Smooth muscle cell (in vitro differentiated cells): Measurements from ENCODE around the gene STARD10. TPM values are rescaled to one million over a fixed set of nuclear protein-coding genes. Genes with fewer than 3 reads are reported as not detected.

ENCODE experiments used
- DNase-seq: peaks from one replicate; lab custom pipeline; 2025; ENCODE audit not compliant: unreplicated experiment; lab: John Stamatoyannopoulos, UW
- H2AFZ ChIP-seq: fragments of 200-600 bp; sonication (generic); 2 replicates; pipeline ENCODE4 v1.6.0; 2016; ENCODE audit warnings: antibody characterized with exemption, low read depth, mild to moderate bottlenecking
- H3F3A ChIP-seq: fragments of 200-600 bp; sonication (generic); 2 replicates; pipeline ENCODE4 v1.6.0; 2017; ENCODE audit warnings: antibody characterized with exemption, low read depth
- H3K27ac ChIP-seq: fragments of 200-600 bp; sonication (generic); 2 replicates; pipeline ENCODE4 v1.5.1; 2016; ENCODE audit warnings: low read depth, mild to moderate bottlenecking
- H3K27me3 ChIP-seq: fragments of 200-600 bp; sonication (generic); 2 replicates; pipeline ENCODE4 v1.6.1; 2016; ENCODE audit warnings: low read depth, mild to moderate bottlenecking
- H3K36me3 ChIP-seq: fragments of 200-600 bp; sonication (generic); 2 replicates; pipeline ENCODE4 v1.5.1; 2016; ENCODE audit warnings: low read depth
- H3K4me1 ChIP-seq: fragments of 200-600 bp; sonication (generic); 2 replicates; pipeline ENCODE4 v1.5.1; 2016; ENCODE audit warnings: low read depth
- H3K4me2 ChIP-seq: fragments of 200-600 bp; sonication (generic); 2 replicates; pipeline ENCODE4 v1.6.0; 2016; ENCODE audit warnings: mild to moderate bottlenecking
- H3K4me3 ChIP-seq: fragments of 200-600 bp; sonication (generic); 2 replicates; pipeline ENCODE4 v1.5.1; 2016; ENCODE audit warnings: mild to moderate bottlenecking
- H3K79me2 ChIP-seq: fragments of 200-600 bp; sonication (generic); 2 replicates; pipeline ENCODE4 v1.6.0; 2016; ENCODE audit warnings: low read depth, mild to moderate bottlenecking
- H3K9ac ChIP-seq: fragments of 200-600 bp; sonication (generic); 2 replicates; pipeline ENCODE4 v1.6.0; 2016; ENCODE audit warnings: low read depth
- H3K9me3 ChIP-seq: fragments of 200-600 bp; sonication (generic); replicated peaks from 2 replicates; pipeline ENCODE4 v1.5.1; 2016; ENCODE audit warnings: low read depth
- H4K20me1 ChIP-seq: fragments of 200-600 bp; sonication (generic); 2 replicates; pipeline ENCODE4 v1.6.0; 2016; ENCODE audit warnings: low read depth
- WGBS: methylation state at CpG from one replicate; pipeline ENCODE4 v1.1.7; 2016; ENCODE audit warnings: low lambda C conversion rate; 5-methylcytosine and 5-hydroxymethylcytosine counted together
- microRNA-seq: library from miRNA; unstranded; fragments of <30 nt; microRNA quantifications from one replicate; pipeline ENCODE4, GENCODE V29; 2016; ENCODE audit warnings: borderline number of aligned reads
- polyA plus RNA-seq: library from polyadenylated mRNA; unstranded; fragments of >200 nt; fragmentation: Nextera tagmentation; extraction: Ambion mirVana; gene quantifications from 2 replicates; pipeline ENCODE4 v1.2.1, GENCODE V29; 2016
- small RNA-seq: library from RNA; depleted of rRNA; stranded (forward); fragments of <200 nt; gene quantifications from one replicate; pipeline ENCODE3, GENCODE V24; 2014
- total RNA-seq: library from RNA; depleted of rRNA; stranded (reverse); fragments of >200 nt; gene quantifications from 2 replicates; pipeline ENCODE4 v1.2.3, GENCODE V29; 2014
- TF ChIP-seq, protein P1 (sequence below): fragments of 200-600 bp; sonication (generic); IDR thresholded peaks from 2 replicates; pipeline ENCODE4 v1.5.1; 2017; ENCODE audit warnings: borderline replicate concordance, mild to moderate bottlenecking, antibody characterized with exemption; ENCODE audit not compliant: insufficient read depth, poor library complexity, severe bottlenecking

Gene STARD10
- total and polyA plus RNA-seq, 2 experiments from 2014 or later = 87.7 to 130 TPM

DNA sequence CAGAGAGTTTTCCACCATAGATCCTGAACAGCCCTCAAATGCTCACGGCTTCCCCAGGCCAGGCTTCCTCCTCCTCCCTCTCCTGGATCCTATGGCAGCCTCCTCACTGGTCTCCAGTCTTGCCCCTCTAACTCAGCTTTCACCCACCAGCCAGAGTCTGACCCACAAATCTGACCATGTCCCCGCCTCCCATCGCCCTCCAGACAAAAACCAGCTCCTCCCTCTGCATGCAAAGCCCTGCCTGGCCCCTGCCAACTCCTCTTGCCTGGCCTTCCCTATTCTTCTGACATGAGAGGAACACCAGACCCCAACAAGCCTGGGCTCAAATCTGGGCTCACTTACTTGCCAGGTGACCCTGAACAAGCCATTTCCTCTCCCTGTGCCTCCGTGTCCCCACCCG lies 87.3 kb downstream of the STARD10 start:
- DNase-seq = no peak
- Histone ChIP-seq H3K9ac (no peak overlapping the region), H4K20me1 (peaks cover 51% of the 10 kb centered on the region), H3K4me2 (no peak overlapping the region), H2AFZ (no peak overlapping the region), H3K79me2 (no peaks in the 10 kb centered on the region), H3K36me3 (no peaks in the 10 kb centered on the region), H3K4me1 (peaks cover 30% of the 10 kb centered on the region), H3K4me3 (no peak overlapping the region), H3K27ac (no peak overlapping the region), H3K9me3 (no peaks in the 10 kb centered on the region), H3K27me3 (no peaks in the 10 kb centered on the region), H3F3A (no peaks in the 10 kb centered on the region)
- TF ChIP-seq, protein P1, sequence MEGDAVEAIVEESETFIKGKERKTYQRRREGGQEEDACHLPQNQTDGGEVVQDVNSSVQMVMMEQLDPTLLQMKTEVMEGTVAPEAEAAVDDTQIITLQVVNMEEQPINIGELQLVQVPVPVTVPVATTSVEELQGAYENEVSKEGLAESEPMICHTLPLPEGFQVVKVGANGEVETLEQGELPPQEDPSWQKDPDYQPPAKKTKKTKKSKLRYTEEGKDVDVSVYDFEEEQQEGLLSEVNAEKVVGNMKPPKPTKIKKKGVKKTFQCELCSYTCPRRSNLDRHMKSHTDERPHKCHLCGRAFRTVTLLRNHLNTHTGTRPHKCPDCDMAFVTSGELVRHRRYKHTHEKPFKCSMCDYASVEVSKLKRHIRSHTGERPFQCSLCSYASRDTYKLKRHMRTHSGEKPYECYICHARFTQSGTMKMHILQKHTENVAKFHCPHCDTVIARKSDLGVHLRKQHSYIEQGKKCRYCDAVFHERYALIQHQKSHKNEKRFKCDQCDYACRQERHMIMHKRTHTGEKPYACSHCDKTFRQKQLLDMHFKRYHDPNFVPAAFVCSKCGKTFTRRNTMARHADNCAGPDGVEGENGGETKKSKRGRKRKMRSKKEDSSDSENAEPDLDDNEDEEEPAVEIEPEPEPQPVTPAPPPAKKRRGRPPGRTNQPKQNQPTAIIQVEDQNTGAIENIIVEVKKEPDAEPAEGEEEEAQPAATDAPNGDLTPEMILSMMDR = no peak
- WGBS = 80% methylated on average over 5 of the region's 5 CpGs

DNA sequence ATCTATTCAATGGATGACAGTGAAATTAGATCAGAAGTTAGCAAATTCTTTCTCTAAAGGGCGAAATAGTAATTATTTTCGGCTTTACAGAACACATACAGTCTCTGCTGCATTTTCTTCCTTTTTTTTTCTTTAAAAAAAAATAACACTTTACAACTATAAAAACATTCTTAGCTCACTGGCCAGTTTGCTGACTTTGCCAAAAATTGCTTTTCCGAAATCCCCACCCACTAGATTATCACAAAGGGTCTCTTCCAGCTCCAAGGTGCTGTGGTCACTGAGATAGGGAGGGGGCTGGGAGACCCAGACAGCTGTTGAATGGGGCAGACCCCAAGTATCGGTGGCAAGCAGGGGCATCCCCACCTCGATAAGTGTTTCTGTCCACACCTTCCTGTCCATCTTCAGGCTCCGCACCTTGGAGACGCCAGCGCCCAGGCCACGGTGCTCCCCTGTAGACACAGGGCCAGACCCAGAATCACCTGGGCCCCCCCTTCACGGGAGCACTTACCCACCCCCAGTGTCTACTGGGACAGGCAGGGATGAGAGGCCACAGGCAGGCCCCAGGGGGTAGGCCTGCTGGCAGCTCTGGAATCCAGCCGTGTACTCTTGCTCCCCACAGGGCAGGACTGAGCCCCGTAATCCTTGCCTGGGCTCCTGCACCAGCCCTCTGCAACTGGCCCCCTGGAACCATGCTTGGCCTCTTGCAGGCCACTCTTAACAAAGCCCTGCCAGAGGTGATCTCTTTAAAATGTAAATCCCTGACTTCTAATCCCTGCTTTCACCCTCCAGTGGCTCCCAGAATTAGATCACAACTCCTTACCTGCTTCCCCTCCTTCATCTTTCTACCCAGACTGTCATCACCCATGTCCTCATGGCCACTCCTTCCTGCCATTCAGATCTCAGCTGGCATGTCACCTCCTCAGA lies 88.1 kb downstream of the STARD10 start:
- Histone ChIP-seq H3F3A (no peaks in the 10 kb centered on the region), H3K79me2 (no peaks in the 10 kb centered on the region), H4K20me1 (peaks cover 44% of the 10 kb centered on the region), H3K4me2 (no peak overlapping the region), H3K36me3 (no peaks in the 10 kb centered on the region), H3K27me3 (no peaks in the 10 kb centered on the region), H3K4me3 (no peak overlapping the region), H3K9me3 (no peaks in the 10 kb centered on the region), H3K9ac (no peak overlapping the region), H2AFZ (no peak overlapping the region), H3K4me1 (peaks cover 30% of the 10 kb centered on the region), H3K27ac (no peak overlapping the region)
- DNase-seq = no peak
- TF ChIP-seq, protein P1 = no peak
- 83% methylated on average over 12 of the region's 12 CpGs for WGBS

- Histone ChIP-seq H3K9me3 (no peaks in the 10 kb centered on the region), H2AFZ (no peak overlapping the region), H3K4me1 (peaks cover 30% of the 10 kb centered on the region), H3K36me3 (no peaks in the 10 kb centered on the region), H3K9ac (no peak overlapping the region), H3K27ac (no peak overlapping the region), H3K4me3 (no peak overlapping the region), H3F3A (no peaks in the 10 kb centered on the region), H3K27me3 (no peaks in the 10 kb centered on the region), H3K79me2 (no peaks in the 10 kb centered on the region), H4K20me1 (peaks cover 46% of the 10 kb centered on the region), H3K4me2 (no peak overlapping the region)
- TF ChIP-seq, protein P1 = no peak
- DNase-seq = no peak
- 56% methylated on average over 4 of the region's 4 CpGs for WGBS
These were observed 89.0 kb downstream of the STARD10 start for GRCh38 chr11:72704783-72705265.

Small RNA genes within 50 kb of the gene (microRNA-seq; reads per million reads assigned to microRNA genes)
- not detected for gene MIR4692

Small RNA genes within 50 kb of the gene (small RNA-seq; reads per million reads assigned to genes)
- gene MIR4692 (not detected), gene RF00019 (not detected)

Other genes with a start within 250 kb of the STARD10 start
- not detected in 2 replicates for gene PDE2A, start 119.6 kb downstream of the STARD10 start, total RNA-seq
- 1.0 TPM in 2 replicates for gene PDE2A, start 119.6 kb downstream of the STARD10 start, polyA plus RNA-seq
- gene ARAP1, start 41.6 kb downstream of the STARD10 start, total RNA-seq = 45.2 and 65.3 TPM in 2 replicates
- 45.6 and 54.2 TPM in 2 replicates for gene ARAP1, start 41.6 kb downstream of the STARD10 start, polyA plus RNA-seq
- gene ATG16L2, start 20.4 kb upstream of the STARD10 start, total RNA-seq = 3.1 and 9.3 TPM in 2 replicates
- 7.4 and 16.1 TPM in 2 replicates for gene ATG16L2, start 20.4 kb upstream of the STARD10 start, polyA plus RNA-seq